Stomach (tissue), 4 donors: ENCODE measurements around the gene ACKR3.

Source experiments
- POLR2A ChIP-seq, 4 donors: fragments of 450-650 bp; IDR thresholded peaks; one replicate each; pipeline ENCODE4 v1.6.1; 2016; ENCODE audit warnings: antibody characterized with exemption in 4 of 4, control low read depth in 2 of 4, mild to moderate bottlenecking in 1 of 4, moderate library complexity in 1 of 4
- POLR2AphosphoS5 ChIP-seq, 3 donors: sonication (generic); formaldehyde crosslinking; IDR thresholded peaks; one replicate each; pipeline ENCODE4 v1.6.1; 2016; ENCODE audit warnings: antibody characterized with exemption in 3 of 3
- TF ChIP-seq, protein P1 (sequence below), 7 experiments: fragments of 450-650 bp in 4 of 7; fragments of 200-600 bp in 3 of 7; sonication (generic) in 3 of 7; IDR thresholded peaks; one replicate each; pipeline ENCODE4 v1.5.1; 2016 to 2019; ENCODE audit warnings: antibody characterized with exemption in 7 of 7, control low read depth in 2 of 7, mild to moderate bottlenecking in 1 of 7

DNA sequence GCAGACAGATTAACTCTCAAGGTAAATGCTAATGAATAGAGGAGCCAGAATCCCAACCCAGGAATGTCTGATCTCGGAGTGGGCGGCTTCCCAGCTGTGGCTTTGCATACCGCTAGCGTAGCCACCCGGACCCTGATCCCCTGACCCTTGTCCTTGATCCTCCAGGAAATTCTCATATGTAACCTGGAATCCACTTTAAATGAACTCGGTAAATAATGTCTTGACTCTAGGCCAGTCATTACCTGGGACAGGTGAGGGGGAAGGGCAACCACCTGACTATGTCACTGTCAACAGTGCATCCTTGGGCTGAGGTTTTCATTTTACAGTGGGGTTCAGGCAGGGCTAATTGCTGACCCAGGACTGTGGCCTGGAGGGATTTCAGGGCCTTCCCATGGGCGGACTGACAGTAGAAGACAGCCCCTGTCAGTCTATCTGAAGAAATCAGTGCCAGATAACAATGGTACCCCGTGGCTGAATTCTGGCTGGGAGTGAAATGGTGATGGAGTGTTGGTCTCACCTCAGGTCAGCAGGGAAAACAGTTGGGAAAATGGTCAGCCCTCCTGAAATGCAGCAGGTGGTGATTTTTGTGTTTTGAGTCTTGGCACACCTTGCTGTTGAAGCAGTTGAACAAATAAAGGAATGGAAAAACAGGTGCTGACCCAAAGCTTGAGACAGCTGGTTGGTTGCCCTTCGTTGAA is 9.6 kb downstream of the ACKR3 start:
- TF ChIP-seq, protein P1, sequence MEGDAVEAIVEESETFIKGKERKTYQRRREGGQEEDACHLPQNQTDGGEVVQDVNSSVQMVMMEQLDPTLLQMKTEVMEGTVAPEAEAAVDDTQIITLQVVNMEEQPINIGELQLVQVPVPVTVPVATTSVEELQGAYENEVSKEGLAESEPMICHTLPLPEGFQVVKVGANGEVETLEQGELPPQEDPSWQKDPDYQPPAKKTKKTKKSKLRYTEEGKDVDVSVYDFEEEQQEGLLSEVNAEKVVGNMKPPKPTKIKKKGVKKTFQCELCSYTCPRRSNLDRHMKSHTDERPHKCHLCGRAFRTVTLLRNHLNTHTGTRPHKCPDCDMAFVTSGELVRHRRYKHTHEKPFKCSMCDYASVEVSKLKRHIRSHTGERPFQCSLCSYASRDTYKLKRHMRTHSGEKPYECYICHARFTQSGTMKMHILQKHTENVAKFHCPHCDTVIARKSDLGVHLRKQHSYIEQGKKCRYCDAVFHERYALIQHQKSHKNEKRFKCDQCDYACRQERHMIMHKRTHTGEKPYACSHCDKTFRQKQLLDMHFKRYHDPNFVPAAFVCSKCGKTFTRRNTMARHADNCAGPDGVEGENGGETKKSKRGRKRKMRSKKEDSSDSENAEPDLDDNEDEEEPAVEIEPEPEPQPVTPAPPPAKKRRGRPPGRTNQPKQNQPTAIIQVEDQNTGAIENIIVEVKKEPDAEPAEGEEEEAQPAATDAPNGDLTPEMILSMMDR (IDR thresholded peaks at IDR 0.05): no peak
- no peak for TF ChIP-seq POLR2A (IDR thresholded peaks at IDR 0.05)
- no peak for TF ChIP-seq POLR2AphosphoS5 (IDR thresholded peaks at IDR 0.05)
